GM15510 (cell line): Measurements from ENCODE around the gene L3MBTL1.

ENCODE experiments used
- POLR2A ChIP-seq: IDR thresholded peaks from 3 replicates; pipeline ENCODE4 v1.6.1; 2011; ENCODE audit warnings: borderline replicate concordance; ENCODE audit not compliant: insufficient read length; ENCODE audit errors: extremely low read depth

Gene L3MBTL1

GRCh38 chr20:43507150-43508080, at the start of gene L3MBTL1:
Gene L3MBTL1, plus strand, starts transcription at chr20:43507697. Its CDS starts 5,807 bp downstream, at chr20:43513504.
- TF ChIP-seq POLR2A: no peak

GRCh38 chr20:43458422-43458924, 49.0 kb upstream of the L3MBTL1 start:
- TF ChIP-seq POLR2A: no peak

- TF ChIP-seq POLR2A: no peak
Observed at GRCh38 chr20:43459022-43459942, 48.2 kb upstream of the L3MBTL1 start.

- TF ChIP-seq POLR2A: no peak
Observed at GRCh38 chr20:43460172-43460829, 47.2 kb upstream of the L3MBTL1 start.

GRCh38 chr20:43460830-43461200, 46.7 kb upstream of the L3MBTL1 start:
- no peak for TF ChIP-seq POLR2A

- no peak for TF ChIP-seq POLR2A
Observed at GRCh38 chr20:43461894-43462659, 45.4 kb upstream of the L3MBTL1 start.

GRCh38 chr20:43462660-43463526, 44.6 kb upstream of the L3MBTL1 start:
- TF ChIP-seq POLR2A: peak; percentile 11

- no peak for TF ChIP-seq POLR2A
Observed at GRCh38 chr20:43463527-43464218, 43.8 kb upstream of the L3MBTL1 start.

GRCh38 chr20:43464219-43464790, 43.2 kb upstream of the L3MBTL1 start:
- TF ChIP-seq POLR2A: no peak

- no peak for TF ChIP-seq POLR2A
Observed at GRCh38 chr20:43465625-43465943, 41.9 kb upstream of the L3MBTL1 start.

- no peak for TF ChIP-seq POLR2A
Observed at GRCh38 chr20:43467589-43467988, 39.9 kb upstream of the L3MBTL1 start.

GRCh38 chr20:43472671-43473380, 34.7 kb upstream of the L3MBTL1 start:
- no peak for TF ChIP-seq POLR2A

- TF ChIP-seq POLR2A: no peak
Observed at GRCh38 chr20:43473381-43473704, 34.2 kb upstream of the L3MBTL1 start.
